ENCODE measurements around the gene ARID3C.
"Not testable (repeated sequence)": the region's sequence is repeated elsewhere in the genome, so short reads cannot be mapped to it uniquely, and the experiment has no call there.

Gene ARID3C

DNA sequence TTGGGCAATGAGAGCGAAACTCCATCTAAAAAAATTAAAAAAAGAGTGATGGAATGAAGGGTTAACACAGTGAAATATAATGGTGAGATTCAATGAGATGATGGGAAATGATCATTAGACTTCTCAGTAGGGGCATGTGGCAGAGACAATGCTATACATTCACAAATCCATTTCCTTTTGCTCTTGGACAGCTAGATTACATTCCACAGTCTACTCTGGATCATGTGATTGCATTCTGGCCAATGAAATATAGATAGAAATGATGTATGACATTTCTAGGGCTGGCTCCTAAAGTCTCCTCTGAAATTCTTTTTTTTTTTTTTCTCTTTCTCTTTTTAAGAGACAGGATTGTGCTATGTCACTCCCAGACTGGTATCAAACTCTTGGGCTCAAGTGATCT lies 13.8 kb upstream of the ARID3C start:
- no peaks in the 10 kb centered on the region for H3K27me3 Mint-ChIP-seq
- peaks cover 24% of the 10 kb centered on the region for H3K4me1 Mint-ChIP-seq
- H3K9me3 Mint-ChIP-seq, result no peaks in the 10 kb centered on the region
- H3K27ac Mint-ChIP-seq, result no peak overlapping the region
- no peak overlapping the region for H3K4me3 Mint-ChIP-seq
- no peaks in the 10 kb centered on the region for H3K36me3 Mint-ChIP-seq
- ATAC-seq, result no peak

DNA sequence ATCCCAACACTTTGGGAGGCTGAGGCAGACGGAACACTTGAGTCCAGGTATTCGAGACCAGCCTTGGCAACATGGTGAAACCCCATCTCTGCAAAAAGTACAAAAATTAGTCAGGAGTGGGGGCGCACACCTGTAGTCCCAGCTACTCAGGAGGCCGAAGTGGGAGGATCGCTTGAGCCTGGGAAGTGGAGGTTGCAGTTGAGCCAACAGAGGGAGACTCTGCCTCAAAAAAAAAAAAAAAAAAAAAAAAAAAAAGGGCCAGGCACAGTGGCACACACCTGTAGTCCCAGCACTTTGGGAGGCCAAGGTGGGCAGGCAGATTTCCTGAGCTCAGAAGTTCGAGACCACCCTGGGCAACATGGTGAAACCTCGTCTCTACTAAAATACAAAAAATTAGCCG lies 10.5 kb upstream of the ARID3C start:
- peaks cover 29% of the 10 kb centered on the region for H3K4me1 Mint-ChIP-seq
- H3K9me3 Mint-ChIP-seq, H3K27me3 Mint-ChIP-seq, H3K27ac Mint-ChIP-seq, H3K4me3 Mint-ChIP-seq, ATAC-seq: not testable (repeated sequence)
- H3K36me3 Mint-ChIP-seq, result peaks cover 11% of the 10 kb centered on the region

DNA sequence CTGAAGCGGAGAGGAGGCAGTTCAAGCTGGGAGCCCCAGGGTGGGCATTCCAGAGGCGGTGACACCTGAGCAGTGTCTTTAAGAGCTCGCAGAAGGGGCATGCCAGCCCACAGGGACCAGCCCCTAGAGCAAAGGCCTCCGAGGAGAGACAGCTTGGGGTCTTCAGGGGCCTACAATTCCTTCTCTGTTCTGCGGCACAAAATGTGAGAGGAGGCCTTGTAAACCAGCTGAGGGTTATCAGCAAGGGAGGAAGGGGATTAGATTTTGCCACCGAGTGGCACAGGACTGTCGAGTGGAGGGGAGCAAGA lies 9.2 kb upstream of the ARID3C start:
- Mint-ChIP-seq H3K27me3 (no peaks in the 10 kb centered on the region), H3K36me3 (peaks cover 11% of the 10 kb centered on the region), H3K9me3 (no peaks in the 10 kb centered on the region), H3K4me1 (peaks cover 36% of the 10 kb centered on the region), H3K27ac (peak overlapping the region; percentile 95), H3K4me3 (peak overlapping the region; percentile 77)
- ATAC-seq, result no peak

DNA sequence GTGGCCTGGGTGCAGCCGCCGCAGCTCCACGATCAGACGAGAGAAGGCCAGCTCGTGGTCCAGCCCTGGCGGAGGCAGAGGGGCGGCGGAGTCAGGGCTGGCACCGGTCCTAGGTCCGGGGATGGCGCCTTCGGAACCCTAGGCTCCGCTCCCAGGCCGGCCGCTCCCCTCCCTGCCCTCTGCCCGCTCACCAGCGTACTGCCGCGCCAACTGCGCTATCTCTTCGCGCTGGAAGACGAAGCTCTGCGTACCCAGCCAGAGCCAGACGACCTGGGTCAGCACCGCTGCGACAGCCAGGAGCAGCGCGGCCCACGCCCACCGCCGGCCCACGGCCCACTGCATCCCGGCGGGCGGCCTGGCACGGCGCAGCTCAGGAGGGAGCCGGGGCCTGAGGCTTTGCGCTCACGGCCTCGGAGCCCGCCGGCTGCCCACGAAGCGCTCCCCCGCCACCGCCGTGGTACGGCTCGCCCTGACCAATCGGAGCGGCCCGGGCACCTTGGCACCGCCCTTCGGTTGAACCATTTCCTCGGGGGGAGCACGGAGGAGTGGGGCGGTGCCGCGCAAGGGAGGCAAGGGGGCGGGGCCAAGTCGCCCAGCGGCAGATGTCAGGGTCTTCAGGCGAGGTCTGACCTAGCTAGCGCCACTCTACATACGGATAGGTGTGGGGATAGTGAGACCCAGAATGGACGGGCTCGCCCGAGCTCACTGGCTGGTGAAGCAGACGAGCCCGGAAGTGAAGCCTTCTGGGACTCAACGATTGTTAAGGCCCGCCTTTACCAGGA lies 8.7 kb upstream of the ARID3C start, which contains the start of gene SIGMAR1:
Gene SIGMAR1 (minus strand): TSS at position 432 of the 782 bp plus-strand sequence. CDS start 90 bp downstream, at position 342.
- Mint-ChIP-seq H3K36me3 (peaks cover 11% of the 10 kb centered on the region), H3K9me3 (no peaks in the 10 kb centered on the region), H3K27me3 (no peaks in the 10 kb centered on the region), H3K27ac (peak within 1 kb of the TSS; percentile 95), H3K4me3 (peak within 1 kb of the TSS; percentile 77), H3K4me1 (peaks cover 36% of the 10 kb centered on the region)
- peak; percentile 98 for ATAC-seq

DNA sequence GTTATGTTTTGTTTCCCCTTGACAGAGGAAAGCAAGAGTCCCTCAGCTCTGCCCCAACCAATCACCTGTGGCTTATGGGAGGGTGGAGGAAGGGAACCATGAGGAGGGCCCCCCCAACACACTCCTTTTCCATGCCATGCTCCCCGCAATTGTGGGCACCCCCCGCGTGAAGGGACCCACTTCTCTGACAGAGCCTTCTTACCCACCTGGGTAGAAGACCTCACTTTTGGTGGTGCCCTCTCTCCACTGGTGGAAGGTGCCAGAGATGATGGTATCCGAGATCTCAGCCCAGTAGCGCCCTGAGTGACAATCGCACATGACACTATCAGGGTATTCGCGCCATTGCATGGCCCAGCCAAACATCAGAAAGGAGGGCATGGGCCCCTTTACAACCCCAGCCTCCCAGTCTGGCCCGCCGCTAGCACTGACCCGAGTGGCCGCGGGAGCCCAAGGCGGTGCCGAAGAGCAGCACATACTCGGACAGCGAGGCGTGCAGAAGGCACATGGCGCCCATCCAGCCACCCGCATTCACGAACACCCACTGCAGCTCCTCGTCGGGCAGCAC lies 8.0 kb upstream of the ARID3C start:
- Mint-ChIP-seq H3K4me1 (peaks cover 36% of the 10 kb centered on the region), H3K4me3 (peak overlapping the region; percentile 77), H3K27me3 (no peaks in the 10 kb centered on the region), H3K9me3 (no peaks in the 10 kb centered on the region), H3K36me3 (peaks cover 11% of the 10 kb centered on the region), H3K27ac (peak overlapping the region; percentile 95)
- ATAC-seq, result no peak

DNA sequence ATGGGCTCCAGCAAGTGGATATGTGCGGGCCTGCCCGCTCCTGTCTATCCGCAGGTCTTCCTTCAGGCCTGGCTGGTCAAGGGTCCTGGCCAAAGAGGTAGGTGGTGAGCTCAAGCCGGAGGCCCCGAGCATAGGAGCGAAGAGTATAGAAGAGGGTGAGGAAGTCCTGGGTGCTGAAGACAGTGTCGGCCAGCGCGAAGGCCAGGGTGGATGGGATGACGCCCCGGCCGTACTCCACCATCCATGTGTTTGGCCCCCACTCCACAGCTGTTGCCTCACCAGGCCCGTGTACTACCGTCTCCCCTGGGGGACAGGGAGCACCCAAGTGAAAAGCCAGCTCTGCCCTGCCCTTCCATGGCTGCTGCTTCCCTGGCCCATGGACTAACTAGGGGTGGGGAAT lies 6.7 kb upstream of the ARID3C start:
- peak overlapping the region; percentile 6 for H3K4me3 Mint-ChIP-seq
- peaks cover 4% of the 10 kb centered on the region for H3K27me3 Mint-ChIP-seq
- H3K9me3 Mint-ChIP-seq, result no peaks in the 10 kb centered on the region
- no peak overlapping the region for H3K27ac Mint-ChIP-seq
- H3K36me3 Mint-ChIP-seq, result peaks cover 11% of the 10 kb centered on the region
- peaks cover 36% of the 10 kb centered on the region for H3K4me1 Mint-ChIP-seq
- ATAC-seq, result no peak

DNA sequence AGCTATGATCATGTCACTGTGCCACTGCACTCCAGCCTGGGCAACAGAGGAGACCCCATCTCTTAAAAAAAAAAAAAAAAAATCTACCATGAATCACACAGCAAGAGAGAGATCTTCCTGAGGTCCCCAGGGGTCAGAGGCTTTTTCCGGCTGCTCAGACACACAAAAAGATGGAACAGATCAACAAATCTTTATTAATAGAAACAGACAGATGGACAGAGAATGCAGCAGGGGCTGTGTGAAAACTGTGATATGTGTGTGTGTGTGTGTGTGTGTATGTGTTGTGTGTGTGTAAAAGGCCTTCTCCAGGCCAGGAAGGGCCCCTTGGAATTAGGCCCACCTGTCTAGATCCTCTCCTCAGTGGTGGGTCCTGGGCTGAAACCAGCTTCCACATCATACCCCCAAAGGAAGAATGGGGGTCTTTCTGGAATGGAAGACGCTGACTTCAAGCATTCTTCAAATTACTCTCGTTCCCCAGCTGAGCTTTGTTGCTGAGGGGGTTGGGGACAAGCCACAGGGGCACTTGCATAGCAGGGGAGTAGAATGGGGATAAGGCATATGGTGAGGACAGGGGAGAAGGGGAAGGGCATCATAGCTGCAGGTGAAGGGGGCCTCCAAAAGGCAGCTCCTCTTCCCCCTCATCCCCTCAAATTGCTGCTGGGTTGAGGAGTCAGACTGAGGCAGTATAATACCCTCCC lies 5.8 kb upstream of the ARID3C start:
- Mint-ChIP-seq H3K36me3 (peaks cover 11% of the 10 kb centered on the region), H3K27me3 (peaks cover 12% of the 10 kb centered on the region), H3K9me3 (no peaks in the 10 kb centered on the region), H3K4me1 (peaks cover 36% of the 10 kb centered on the region), H3K27ac (no peak overlapping the region), H3K4me3 (no peak overlapping the region)
- no peak for ATAC-seq

DNA sequence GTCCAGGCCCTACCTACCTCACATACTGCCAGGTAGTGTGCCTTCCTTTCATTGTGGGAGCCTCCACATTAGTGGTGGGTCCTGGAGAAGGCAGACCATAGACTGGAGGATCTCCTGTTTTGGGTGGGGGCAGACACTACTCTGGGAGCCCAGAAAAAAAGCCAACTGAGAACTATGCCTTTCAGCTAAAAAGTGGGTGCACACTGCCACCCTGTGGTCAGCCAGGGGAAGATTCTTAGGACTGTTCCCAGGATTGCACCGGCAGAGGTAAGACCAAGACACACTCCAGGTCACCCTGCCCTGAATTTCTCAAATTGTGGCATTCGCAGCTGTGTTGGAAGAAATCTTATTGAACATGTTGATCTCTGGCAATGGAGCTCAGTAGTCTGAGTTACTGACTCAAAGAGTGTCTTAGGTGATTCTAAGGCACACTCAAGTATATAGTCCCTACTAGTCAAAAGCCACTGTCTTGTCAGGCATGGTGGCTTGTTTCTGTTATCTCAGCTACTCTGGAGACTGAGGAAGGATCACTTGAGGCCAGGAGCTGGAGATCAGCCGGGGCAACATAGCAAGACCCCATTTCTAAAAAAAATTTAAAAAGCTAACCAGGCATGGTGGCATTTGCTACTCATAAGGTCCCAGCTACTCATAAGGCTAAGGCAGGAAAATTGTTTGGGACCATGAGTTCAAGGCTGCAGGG lies 5.1 kb upstream of the ARID3C start:
- Mint-ChIP-seq H3K36me3 (peaks cover 11% of the 10 kb centered on the region), H3K4me3 (no peak overlapping the region), H3K9me3 (no peaks in the 10 kb centered on the region), H3K4me1 (peaks cover 42% of the 10 kb centered on the region), H3K27ac (no peak overlapping the region), H3K27me3 (peaks cover 19% of the 10 kb centered on the region)
- ATAC-seq, result peak; percentile 20

DNA sequence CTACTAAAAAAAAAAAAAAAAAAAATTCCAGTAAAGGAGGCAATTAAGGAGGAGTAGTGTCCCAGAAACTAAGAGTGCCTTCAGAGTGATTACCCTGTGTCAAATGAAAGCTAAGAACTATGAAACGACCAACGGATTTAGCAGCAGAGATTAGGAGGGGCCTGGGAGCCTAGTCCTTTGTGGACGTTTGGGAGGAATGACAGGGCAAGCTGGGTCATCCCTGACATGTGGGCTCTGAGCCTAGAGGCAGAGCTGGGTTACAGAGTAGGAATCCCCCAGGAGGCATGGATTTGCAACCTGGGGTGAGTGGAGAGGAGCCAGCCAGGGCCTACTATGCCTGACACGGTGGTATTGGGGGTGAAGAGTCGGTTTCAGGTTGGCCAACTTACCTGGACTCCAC lies 4.3 kb upstream of the ARID3C start:
- peaks cover 27% of the 10 kb centered on the region for H3K27me3 Mint-ChIP-seq
- peaks cover 44% of the 10 kb centered on the region for H3K4me1 Mint-ChIP-seq
- no peak overlapping the region for H3K27ac Mint-ChIP-seq
- H3K4me3 Mint-ChIP-seq, result no peak overlapping the region
- no peak for ATAC-seq
- no peaks in the 10 kb centered on the region for H3K9me3 Mint-ChIP-seq
- peaks cover 11% of the 10 kb centered on the region for H3K36me3 Mint-ChIP-seq

DNA sequence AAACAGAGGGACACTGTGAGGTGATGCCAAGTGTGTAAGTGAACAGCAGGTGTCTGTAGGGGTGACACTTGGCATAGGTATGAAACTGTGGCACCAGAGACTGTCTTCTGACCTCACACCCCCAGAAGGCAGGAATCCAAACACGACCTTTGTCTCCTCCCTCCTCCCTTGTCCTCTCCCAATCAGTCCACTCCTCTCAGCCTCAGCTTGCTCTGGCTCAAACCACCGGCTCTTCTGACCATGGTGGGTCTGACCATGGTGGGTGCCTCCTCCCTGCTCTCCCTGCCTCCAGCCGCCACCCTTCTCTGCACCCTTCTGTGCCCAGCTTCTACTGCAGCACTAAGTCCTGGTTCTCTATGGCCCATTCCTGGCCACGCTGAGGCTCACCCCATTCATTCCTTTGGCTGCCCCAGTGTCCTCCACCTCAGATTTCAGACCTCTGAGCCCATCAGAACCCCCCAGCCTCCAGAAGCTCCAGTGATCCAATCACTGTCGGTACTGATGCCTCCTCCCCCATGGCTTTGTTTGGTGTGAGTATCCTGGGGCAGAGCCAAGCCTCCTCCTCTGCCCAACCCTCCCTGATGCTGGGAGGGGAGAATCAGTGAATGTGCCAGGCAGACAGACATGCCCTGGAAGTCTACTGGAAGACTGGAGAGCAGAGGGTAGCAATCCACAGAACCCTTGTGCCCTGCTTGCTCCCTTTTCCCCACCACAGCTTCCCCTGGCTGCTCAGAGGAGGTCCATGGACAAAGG lies 1.7 kb upstream of the ARID3C start:
- Mint-ChIP-seq H3K9me3 (no peaks in the 10 kb centered on the region), H3K4me3 (peak overlapping the region; percentile 11), H3K27me3 (peaks cover 53% of the 10 kb centered on the region), H3K36me3 (peaks cover 10% of the 10 kb centered on the region), H3K4me1 (peaks cover 29% of the 10 kb centered on the region), H3K27ac (no peak overlapping the region)
- ATAC-seq, result no peak

DNA sequence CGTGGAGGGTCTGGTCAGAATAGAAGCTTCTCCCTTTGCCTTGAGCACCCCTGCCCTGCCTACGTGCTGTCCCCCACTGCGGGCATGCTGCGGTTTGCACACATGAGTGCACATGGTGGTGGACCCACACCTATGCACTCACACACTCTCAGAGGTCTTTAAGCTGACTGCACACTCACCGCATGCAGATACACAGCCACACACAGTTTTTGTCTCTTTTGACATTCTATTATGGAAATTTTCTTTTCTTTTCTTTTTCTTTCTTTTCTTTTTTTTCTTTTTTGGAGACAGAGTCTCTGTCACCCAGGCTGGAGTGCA lies 584 bp upstream of the ARID3C start:
- H3K27me3 Mint-ChIP-seq, result peaks cover 62% of the 10 kb centered on the region
- no peak overlapping the region for H3K27ac Mint-ChIP-seq
- no peak for ATAC-seq
- peaks cover 24% of the 10 kb centered on the region for H3K4me1 Mint-ChIP-seq
- H3K9me3 Mint-ChIP-seq, result no peaks in the 10 kb centered on the region
- peak overlapping the region; percentile 74 for H3K4me3 Mint-ChIP-seq
- no peaks in the 10 kb centered on the region for H3K36me3 Mint-ChIP-seq

DNA sequence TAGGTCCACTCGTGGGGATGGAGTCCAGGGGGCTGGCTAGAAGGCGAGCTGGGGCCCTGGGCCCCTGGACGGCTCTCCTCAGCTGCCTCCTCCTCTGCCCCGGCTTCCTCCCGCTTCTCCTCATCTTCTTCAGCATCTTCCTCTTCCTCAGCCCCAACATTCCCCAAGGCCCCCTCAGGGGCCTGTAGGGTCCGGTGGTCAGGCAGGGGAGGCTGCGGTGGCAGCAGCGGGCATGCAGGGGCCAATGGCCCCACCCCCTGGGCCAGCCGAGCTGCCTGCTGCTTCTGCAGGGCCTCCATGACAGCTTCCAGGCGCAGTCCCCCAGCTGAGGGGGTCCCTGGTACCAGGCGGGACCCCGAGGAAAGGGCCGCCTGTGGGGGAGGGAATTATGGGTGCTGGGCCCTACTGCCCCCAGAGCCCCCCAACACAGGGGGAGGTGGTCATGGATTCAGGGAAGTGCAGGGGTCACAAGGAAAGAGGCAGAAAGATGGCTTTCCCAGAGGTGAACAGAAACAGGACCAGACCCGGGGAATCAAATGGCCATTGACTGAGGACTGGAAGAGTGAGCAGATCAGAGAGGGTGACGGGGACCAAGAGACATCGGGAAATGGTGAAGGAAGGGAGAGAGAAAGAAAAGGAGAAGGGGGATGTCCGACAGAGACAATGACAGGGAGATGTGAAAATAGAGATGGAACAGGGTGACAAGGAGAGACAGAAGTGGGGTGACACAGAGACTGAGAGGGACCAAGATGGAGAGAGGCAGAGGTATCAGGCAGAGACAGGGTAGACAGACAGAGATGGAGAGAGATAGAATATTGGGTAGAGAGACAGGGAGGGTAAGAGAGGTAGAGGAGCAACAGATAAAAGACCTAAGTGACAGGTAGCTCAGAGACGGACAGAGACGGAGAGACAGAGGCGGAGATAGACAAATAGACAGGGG lies 880 bp downstream of the ARID3C start:
- Mint-ChIP-seq H3K4me3 (peak overlapping the region; percentile 75), H3K4me1 (peaks cover 29% of the 10 kb centered on the region), H3K27me3 (peaks cover 74% of the 10 kb centered on the region), H3K36me3 (no peaks in the 10 kb centered on the region), H3K27ac (peak overlapping the region; percentile 3), H3K9me3 (no peaks in the 10 kb centered on the region)
- ATAC-seq, result no peak

DNA sequence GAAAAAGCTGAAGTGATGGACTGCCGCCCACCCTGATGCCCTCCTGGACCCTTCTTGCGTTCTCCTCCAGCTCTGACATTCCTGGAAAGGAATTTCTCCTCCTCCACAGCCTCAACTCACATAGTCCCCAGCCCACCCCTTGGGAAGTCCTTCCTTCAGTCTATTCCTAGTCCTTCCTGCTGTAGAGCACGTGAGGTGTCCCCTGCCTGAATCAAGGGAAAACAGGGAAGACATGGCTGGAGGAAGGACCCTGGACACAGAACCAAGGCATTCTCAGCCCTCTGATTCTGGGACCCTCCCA lies 3.7 kb downstream of the ARID3C start:
- H3K36me3 Mint-ChIP-seq, result no peaks in the 10 kb centered on the region
- peaks cover 37% of the 10 kb centered on the region for H3K4me1 Mint-ChIP-seq
- H3K9me3 Mint-ChIP-seq, result no peaks in the 10 kb centered on the region
- peaks cover 84% of the 10 kb centered on the region for H3K27me3 Mint-ChIP-seq
- no peak for ATAC-seq
- no peak overlapping the region for H3K27ac Mint-ChIP-seq
- H3K4me3 Mint-ChIP-seq, result no peak overlapping the region

DNA sequence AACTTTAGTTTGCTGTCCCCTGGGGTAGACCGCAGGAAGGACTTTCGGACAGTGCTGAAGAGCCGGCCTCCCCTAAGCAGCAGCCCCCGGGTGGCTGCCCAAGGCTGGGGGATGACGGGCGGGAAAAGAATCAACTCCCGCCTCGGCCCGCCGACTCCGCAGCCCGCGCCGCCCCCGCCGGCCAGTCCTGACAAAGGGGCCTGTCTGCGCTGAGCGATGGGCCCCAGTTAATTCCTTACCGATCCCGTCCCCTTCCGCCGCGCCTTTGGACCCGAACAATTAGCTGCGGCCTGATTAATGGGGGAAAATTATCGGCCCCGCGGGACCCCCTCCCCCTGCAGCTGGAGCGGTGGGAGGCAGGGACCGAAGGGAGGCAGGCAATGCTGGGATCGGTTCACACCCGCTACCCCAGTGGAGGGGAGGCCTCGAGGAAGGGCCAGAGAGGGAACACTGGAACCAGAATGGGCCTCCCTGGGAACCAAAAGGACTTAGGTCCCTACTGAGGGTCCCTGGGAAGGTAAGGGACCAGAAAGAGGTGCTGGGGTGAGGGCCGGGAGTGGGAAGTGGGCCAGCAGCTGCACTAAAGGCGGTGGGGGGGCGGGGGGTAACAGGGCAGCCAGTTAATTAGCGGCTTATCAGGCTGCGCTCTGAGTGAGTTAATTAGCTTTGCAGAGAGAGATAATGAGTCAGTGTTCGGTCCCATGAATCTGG lies 4.2 kb downstream of the ARID3C start:
- H3K4me3 Mint-ChIP-seq, result no peak overlapping the region

More for the DNA sequence above, 4.2 kb downstream of the ARID3C start:
- H3K9me3 Mint-ChIP-seq, result no peaks in the 10 kb centered on the region
- H3K36me3 Mint-ChIP-seq, result no peaks in the 10 kb centered on the region
- H3K4me1 Mint-ChIP-seq, result peaks cover 42% of the 10 kb centered on the region
- H3K27me3 Mint-ChIP-seq, result peaks cover 79% of the 10 kb centered on the region
- H3K27ac Mint-ChIP-seq, result no peak overlapping the region
- ATAC-seq, result no peak

All from stimulated activated memory B cell treated with anti-CD40 and anti-IgM and Interleukin-4, amounts not matched to agents 10 μg/mL and 1 μg/mL and 100 μg/mL, for 72 hours (primary cell).